WTC11 (cell line): ENCODE measurements around the gene SUMF1. TPM values are rescaled to one million over a fixed set of nuclear protein-coding genes. Genes with fewer than 3 reads are reported as not detected.

Experiments
- ATAC-seq: fragments of 200-7000 bp; cut with Tn5 transposase; 2 replicates; pipeline ENCODE4 v1.10.0; 2021; ENCODE audit warnings: mild to moderate bottlenecking, moderate library complexity
- CTCF ChIA-PET: fragments of 300-600 bp; sonication (Branson Sonifier 250); formaldehyde crosslinking; loops from one replicate; lab custom pipeline; 2021; ENCODE audit warnings: antibody characterized with exemption; lab: Charles Lee
- POLR2A ChIA-PET: fragments of 350-600 bp; sonication (Branson Sonifier 250); formaldehyde crosslinking; loops from one replicate; lab custom pipeline; 2021; ENCODE audit warnings: antibody characterized with exemption; lab: Charles Lee
- DNase-seq: peaks from one replicate; pipeline ENCODE4 v3.0.0; 2021; ENCODE audit warnings: low spot score
- H3K27ac Mint-ChIP-seq: 2 replicates; pipeline ENCODE4 v1.8.0; 2021; ENCODE audit warnings: mixed read lengths
- H3K27me3 Mint-ChIP-seq: 2 replicates; pipeline ENCODE4 v1.8.0; 2021; ENCODE audit warnings: low read depth, mild to moderate bottlenecking, moderate library complexity, mixed read lengths
- H3K36me3 Mint-ChIP-seq: 2 replicates; pipeline ENCODE4 v1.8.0; 2021; ENCODE audit warnings: mixed read lengths
- H3K4me1 Mint-ChIP-seq: 2 replicates; pipeline ENCODE4 v1.8.0; 2022; ENCODE audit warnings: mixed read lengths
- H3K4me3 Mint-ChIP-seq: 2 replicates; pipeline ENCODE4 v1.8.0; 2021; ENCODE audit warnings: mild to moderate bottlenecking, moderate library complexity, mixed read lengths
- H3K9me3 Mint-ChIP-seq: 2 replicates; pipeline ENCODE4 v1.8.0; 2021; ENCODE audit warnings: mixed read lengths
- ATF1 ChIP-seq: sonication (generic); formaldehyde crosslinking; IDR thresholded peaks from 2 replicates; pipeline ENCODE4 v1.8.1; 2023; ENCODE audit warnings: mild to moderate bottlenecking, moderate library complexity, missing genetic modification reagents
- CREB1 ChIP-seq: sonication (generic); formaldehyde crosslinking; IDR thresholded peaks from 2 replicates; pipeline ENCODE4 v1.8.0; 2023; ENCODE audit warnings: mild to moderate bottlenecking, missing genetic modification reagents
- FOXJ3 ChIP-seq: sonication (generic); formaldehyde crosslinking; IDR thresholded peaks from 2 replicates; pipeline ENCODE4 v1.9.0; 2021; ENCODE audit warnings: missing genetic modification reagents, mild to moderate bottlenecking, borderline replicate concordance
- HMGXB4 ChIP-seq: sonication (generic); formaldehyde crosslinking; IDR thresholded peaks from 2 replicates; pipeline ENCODE4 v1.8.1; 2023; ENCODE audit warnings: mild to moderate bottlenecking, moderate library complexity, missing genetic modification reagents
- SMAD4 ChIP-seq: sonication (generic); formaldehyde crosslinking; IDR thresholded peaks from 2 replicates; pipeline ENCODE4 v1.8.0; 2022; ENCODE audit warnings: mild to moderate bottlenecking, missing genetic modification reagents
- TCF7 ChIP-seq: sonication (generic); formaldehyde crosslinking; IDR thresholded peaks from 2 replicates; pipeline ENCODE4 v1.8.0; 2022; ENCODE audit warnings: mild to moderate bottlenecking, low read depth, missing genetic modification reagents, moderate library complexity
- TEAD1 ChIP-seq: sonication (generic); formaldehyde crosslinking; IDR thresholded peaks from 2 replicates; pipeline ENCODE4 v1.8.0; 2022; ENCODE audit warnings: mild to moderate bottlenecking, missing genetic modification reagents
- TP53 ChIP-seq: sonication (generic); formaldehyde crosslinking; IDR thresholded peaks from 2 replicates; pipeline ENCODE4 v1.8.1; 2023; ENCODE audit warnings: mild to moderate bottlenecking, missing genetic modification reagents
- total RNA-seq: library from RNA; stranded (reverse); gene quantifications from 3 replicates; pipeline ENCODE4 v1.2.3, GENCODE V29; 2021
- TF ChIP-seq, protein P1 (sequence below): sonication (generic); formaldehyde crosslinking; IDR thresholded peaks from 2 replicates; pipeline ENCODE4 v1.8.1; 2022; ENCODE audit warnings: mild to moderate bottlenecking, moderate library complexity, missing genetic modification reagents
- TF ChIP-seq, protein P2 (sequence below): sonication (generic); formaldehyde crosslinking; IDR thresholded peaks from 2 replicates; pipeline ENCODE4 v1.8.1; 2023; ENCODE audit warnings: mild to moderate bottlenecking, missing genetic modification reagents, moderate library complexity

The SUMF1 gene
- total RNA-seq, 1 experiment from 2014 or later = 10.4 TPM

- DNase-seq (no peak), ATAC-seq (no peak)
- POLR2A ChIA-PET = no interaction called here
- CTCF ChIA-PET = no interaction called here
- Mint-ChIP-seq H3K36me3 (peaks cover 8% of the 10 kb centered on the region; the same call in 1 of the 2 replicates), H3K9me3 (peaks cover 3% of the 10 kb centered on the region; the same call in 1 of the 2 replicates), H3K27me3 (no peaks in the 10 kb centered on the region), H3K4me3 (no peak overlapping the region), H3K4me1 (no peaks in the 10 kb centered on the region), H3K27ac (no peak overlapping the region)
- TF ChIP-seq, protein P1, sequence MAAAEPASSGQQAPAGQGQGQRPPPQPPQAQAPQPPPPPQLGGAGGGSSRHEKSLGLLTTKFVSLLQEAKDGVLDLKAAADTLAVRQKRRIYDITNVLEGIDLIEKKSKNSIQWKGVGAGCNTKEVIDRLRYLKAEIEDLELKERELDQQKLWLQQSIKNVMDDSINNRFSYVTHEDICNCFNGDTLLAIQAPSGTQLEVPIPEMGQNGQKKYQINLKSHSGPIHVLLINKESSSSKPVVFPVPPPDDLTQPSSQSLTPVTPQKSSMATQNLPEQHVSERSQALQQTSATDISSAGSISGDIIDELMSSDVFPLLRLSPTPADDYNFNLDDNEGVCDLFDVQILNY = no peak
Observed at GRCh38 chr3:4454142-4454541, 12.9 kb downstream of the SUMF1 start.

- Mint-ChIP-seq H3K36me3 (peaks cover 8% of the 10 kb centered on the region; the same call in 1 of the 2 replicates), H3K27me3 (no peaks in the 10 kb centered on the region), H3K4me1 (peaks cover 16% of the 10 kb centered on the region), H3K9me3 (no peaks in the 10 kb centered on the region), H3K27ac (no peak overlapping the region), H3K4me3 (no peak overlapping the region)
- ChIA-PET CTCF (interaction anchor here (1.1 kb wide), 1 partner anchor 531 kb away, joined by 3 read pairs; no protein-coding TSS in a partner anchor), POLR2A (no interaction called here)
- DNase-seq = no peak
- no peak for ATAC-seq
- no peak for TF ChIP-seq FOXJ3 (CRISPR knock-in tag)
- TF ChIP-seq HMGXB4 (CRISPR knock-in tag) = no peak
- TF ChIP-seq TCF7 (CRISPR knock-in tag) = no peak
- TF ChIP-seq CREB1 (CRISPR knock-in tag) = no peak
- no peak for TF ChIP-seq TP53 (CRISPR knock-in tag)
- TF ChIP-seq, all 79 proteins: peak for 0
Observed at GRCh38 chr3:4449043-4449805, 17.8 kb downstream of the SUMF1 start.

DNA sequence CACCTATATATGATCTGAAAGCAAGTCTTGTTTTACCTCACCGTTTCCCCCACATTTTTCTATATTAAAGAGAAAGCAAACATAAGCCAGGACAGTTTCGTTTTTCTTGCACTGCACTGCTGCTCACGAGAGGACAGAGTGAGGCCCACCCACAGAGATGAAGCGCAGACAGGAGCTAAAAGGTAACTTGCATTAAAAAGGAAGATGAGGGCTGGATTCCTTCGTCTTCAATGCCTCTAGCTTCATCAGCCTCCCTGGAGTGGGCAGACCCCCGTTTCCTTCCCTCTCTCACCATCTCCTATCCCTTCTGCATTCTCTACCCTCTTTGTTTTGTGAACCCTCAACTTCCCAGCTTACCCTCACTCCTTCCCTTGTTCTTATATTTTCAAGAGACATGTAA is 18.9 kb downstream of the SUMF1 start:
- Mint-ChIP-seq H3K36me3 (peaks cover 8% of the 10 kb centered on the region; the same call in 1 of the 2 replicates), H3K27me3 (no peaks in the 10 kb centered on the region), H3K4me1 (peaks cover 16% of the 10 kb centered on the region), H3K4me3 (peak overlapping the region; percentile 18), H3K9me3 (no peaks in the 10 kb centered on the region), H3K27ac (peak overlapping the region; percentile 12; the same call in 1 of the 2 replicates)
- ChIA-PET CTCF (interaction anchor here (0.7 to 1.3 kb wide), 3 partner anchors 98 to 532 kb away, joined by 3 to 5 read pairs (median 3); no protein-coding TSS in a partner anchor), POLR2A (interaction anchor here (1.2 kb wide), 1 partner anchor 45 kb away, joined by 3 read pairs; the partner anchor contains the start of gene ITPR1)
- TF ChIP-seq TEAD1 (CRISPR knock-in tag) = peak; percentile 25; the same call in 1 of the 2 replicates
- no peak for TF ChIP-seq SMAD4 (CRISPR knock-in tag)
- peak; percentile 26 for DNase-seq
- peak; percentile 82 for ATAC-seq

GRCh38 chr3:4447295-4447999 is 19.6 kb downstream of the SUMF1 start:
- CTCF ChIA-PET = interaction anchor here (0.7 to 1.3 kb wide), 2 partner anchors 97 to 186 kb away, joined by 3 to 5 read pairs; no protein-coding TSS in a partner anchor
- peak overlapping the region; percentile 18; the same call in 1 of the 2 replicates for H3K4me3 Mint-ChIP-seq
- TF ChIP-seq, protein P2, sequence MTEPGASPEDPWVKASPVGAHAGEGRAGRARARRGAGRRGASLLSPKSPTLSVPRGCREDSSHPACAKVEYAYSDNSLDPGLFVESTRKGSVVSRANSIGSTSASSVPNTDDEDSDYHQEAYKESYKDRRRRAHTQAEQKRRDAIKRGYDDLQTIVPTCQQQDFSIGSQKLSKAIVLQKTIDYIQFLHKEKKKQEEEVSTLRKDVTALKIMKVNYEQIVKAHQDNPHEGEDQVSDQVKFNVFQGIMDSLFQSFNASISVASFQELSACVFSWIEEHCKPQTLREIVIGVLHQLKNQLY (CRISPR knock-in tag) = no peak
- no peak for TF ChIP-seq ATF1 (CRISPR knock-in tag)
- no peak for TF ChIP-seq SMAD4 (CRISPR knock-in tag)
- POLR2A ChIA-PET = interaction anchor here (1.2 kb wide), 1 partner anchor 46 kb away, joined by 3 read pairs; the partner anchor contains the start of gene ITPR1
- no peak overlapping the region for H3K27ac Mint-ChIP-seq
- DNase-seq (no peak), ATAC-seq (peak; percentile 60)
- no peaks in the 10 kb centered on the region for H3K9me3 Mint-ChIP-seq
- H3K27me3 Mint-ChIP-seq = no peaks in the 10 kb centered on the region
- H3K4me1 Mint-ChIP-seq = peaks cover 16% of the 10 kb centered on the region
- peaks cover 8% of the 10 kb centered on the region; the same call in 1 of the 2 replicates for H3K36me3 Mint-ChIP-seq
